ENCODE measurements around the gene TUBA3E. TPM values are rescaled to one million over a fixed set of nuclear protein-coding genes. Genes with fewer than 3 reads are reported as not detected.
"Not testable (repeated sequence)": the region's sequence is repeated elsewhere in the genome, so short reads cannot be mapped to it uniquely, and the experiment has no call there.

The TUBA3E gene
- total RNA-seq, result 10 to 100 TPM in 1 of 2 donors, not detected in 1; 32.6 TPM

DNA sequence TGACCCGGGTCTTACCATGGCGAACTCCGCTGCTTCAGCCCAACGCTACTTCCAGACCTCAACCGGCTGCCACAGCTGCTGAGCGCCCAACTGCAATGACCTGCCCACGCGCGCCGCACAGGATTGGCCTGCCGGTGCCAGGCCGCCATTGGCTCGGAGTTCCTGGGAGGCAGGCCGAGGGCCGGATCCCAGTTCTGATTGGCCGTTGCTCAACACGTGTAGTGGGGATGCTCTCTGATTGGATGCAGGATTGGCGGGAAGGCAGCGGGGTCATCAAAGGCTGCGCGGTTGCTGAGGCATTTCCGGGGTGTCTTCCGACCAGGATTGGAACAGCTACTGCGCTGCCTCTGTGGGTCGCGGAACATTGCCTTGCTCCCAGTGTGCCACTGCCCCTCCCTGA, at the start of gene TUBA3E:
Gene TUBA3E, minus strand, starts transcription at position 97 of the 400 bp plus-strand sequence. Its CDS starts 79 bp downstream, at position 18.
- no peaks in the 10 kb centered on the region for H3K27me3 ChIP-seq (replicated peaks; ENCODE audit: insufficient read depth)
- H3K36me3 ChIP-seq, result no peaks in the 10 kb centered on the region
- WGBS, result no CpG with 5 or more reads among the region's 26 CpGs
- H3K9me3 ChIP-seq, result no peaks in the 10 kb centered on the region
- H3K27ac ChIP-seq, result no peak within 1 kb of the TSS
- intact Hi-C loops (cut with DNase I), result no loop called here
- TF ChIP-seq, protein P1, sequence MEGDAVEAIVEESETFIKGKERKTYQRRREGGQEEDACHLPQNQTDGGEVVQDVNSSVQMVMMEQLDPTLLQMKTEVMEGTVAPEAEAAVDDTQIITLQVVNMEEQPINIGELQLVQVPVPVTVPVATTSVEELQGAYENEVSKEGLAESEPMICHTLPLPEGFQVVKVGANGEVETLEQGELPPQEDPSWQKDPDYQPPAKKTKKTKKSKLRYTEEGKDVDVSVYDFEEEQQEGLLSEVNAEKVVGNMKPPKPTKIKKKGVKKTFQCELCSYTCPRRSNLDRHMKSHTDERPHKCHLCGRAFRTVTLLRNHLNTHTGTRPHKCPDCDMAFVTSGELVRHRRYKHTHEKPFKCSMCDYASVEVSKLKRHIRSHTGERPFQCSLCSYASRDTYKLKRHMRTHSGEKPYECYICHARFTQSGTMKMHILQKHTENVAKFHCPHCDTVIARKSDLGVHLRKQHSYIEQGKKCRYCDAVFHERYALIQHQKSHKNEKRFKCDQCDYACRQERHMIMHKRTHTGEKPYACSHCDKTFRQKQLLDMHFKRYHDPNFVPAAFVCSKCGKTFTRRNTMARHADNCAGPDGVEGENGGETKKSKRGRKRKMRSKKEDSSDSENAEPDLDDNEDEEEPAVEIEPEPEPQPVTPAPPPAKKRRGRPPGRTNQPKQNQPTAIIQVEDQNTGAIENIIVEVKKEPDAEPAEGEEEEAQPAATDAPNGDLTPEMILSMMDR (IDR thresholded peaks at IDR 0.05), result no peak
- TF ChIP-seq POLR2A (IDR thresholded peaks at IDR 0.05) (no peak), POLR2AphosphoS5 (IDR thresholded peaks at IDR 0.05) (no peak)
- no peak within 1 kb of the TSS for H3K4me3 ChIP-seq
- H3K4me1 ChIP-seq (replicated peaks), result no peaks in the 10 kb centered on the region
- DNase-seq (ENCODE audit: low spot score), result no peak

DNA sequence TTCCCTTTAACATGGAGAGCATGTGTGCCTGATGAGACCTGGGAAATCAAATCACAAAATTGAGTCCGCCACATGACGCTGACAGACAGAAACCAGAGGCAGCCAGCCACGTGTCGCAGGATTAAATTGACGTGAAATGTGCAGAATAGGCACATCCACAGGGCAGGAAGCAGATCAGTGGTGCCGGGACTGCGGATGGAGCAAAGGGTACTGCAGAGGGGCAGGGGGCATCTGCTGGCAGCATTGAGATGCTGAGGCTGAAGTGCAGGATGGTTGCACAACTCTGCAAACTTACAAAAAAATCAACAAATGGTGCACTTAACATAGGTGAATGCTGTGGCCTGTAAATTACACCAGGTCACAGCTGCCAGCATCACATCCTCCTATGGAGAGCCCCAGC, 48.2 kb upstream of the TUBA3E start:
- WGBS, result 67% methylated on average over 7 of the region's 7 CpGs
- no peaks in the 10 kb centered on the region for H3K27me3 ChIP-seq (replicated peaks; ENCODE audit: insufficient read depth)

DNA sequence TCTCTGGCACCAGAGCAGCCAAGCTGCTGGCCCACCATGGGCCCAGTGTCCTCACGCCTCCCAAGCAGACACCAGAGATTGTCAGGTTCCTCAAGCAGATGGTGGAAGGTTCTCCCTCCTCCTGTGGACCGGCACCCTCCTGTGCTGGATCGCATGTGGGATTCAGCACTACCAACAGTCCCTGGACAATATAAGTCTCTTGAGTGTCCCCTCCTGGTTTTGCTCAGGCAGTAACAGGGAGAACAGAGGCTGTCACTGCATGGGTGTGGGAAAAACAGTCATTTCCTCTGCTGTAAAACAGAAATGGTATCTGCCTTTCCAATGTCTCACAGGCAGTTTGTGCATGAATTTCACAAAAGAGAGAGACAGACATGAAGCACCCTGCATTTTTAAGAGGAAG, 47.7 kb upstream of the TUBA3E start:
- TF ChIP-seq, protein P1 (IDR thresholded peaks at IDR 0.05), result no peak
- TF ChIP-seq POLR2AphosphoS5 (IDR thresholded peaks at IDR 0.05), result no peak
- TF ChIP-seq POLR2A (IDR thresholded peaks at IDR 0.05), result no peak
- intact Hi-C loops (cut with DNase I), result no loop called here
- no peak for DNase-seq (ENCODE audit: low spot score)
- no peaks in the 10 kb centered on the region for H3K9me3 ChIP-seq
- no peak overlapping the region for H3K4me3 ChIP-seq
- H3K36me3 ChIP-seq, result no peaks in the 10 kb centered on the region
- no peak overlapping the region for H3K27ac ChIP-seq
- H3K4me1 ChIP-seq (replicated peaks), result no peaks in the 10 kb centered on the region
- 80% methylated on average over 3 of the region's 3 CpGs for WGBS
- no peaks in the 10 kb centered on the region for H3K27me3 ChIP-seq (replicated peaks; ENCODE audit: insufficient read depth)

More for the DNA sequence above, 48.2 kb upstream of the TUBA3E start:
- Histone ChIP-seq H3K4me3 (no peak overlapping the region), H3K27ac (no peak overlapping the region), H3K36me3 (no peaks in the 10 kb centered on the region), H3K4me1 (replicated peaks) (no peaks in the 10 kb centered on the region), H3K9me3 (no peaks in the 10 kb centered on the region)
- TF ChIP-seq POLR2AphosphoS5 (IDR thresholded peaks at IDR 0.05), result no peak
- TF ChIP-seq, protein P1 (IDR thresholded peaks at IDR 0.05), result no peak
- no peak for TF ChIP-seq POLR2A (IDR thresholded peaks at IDR 0.05)
- DNase-seq (ENCODE audit: low spot score), result no peak
- intact Hi-C loops (cut with DNase I), result no loop called here

DNA sequence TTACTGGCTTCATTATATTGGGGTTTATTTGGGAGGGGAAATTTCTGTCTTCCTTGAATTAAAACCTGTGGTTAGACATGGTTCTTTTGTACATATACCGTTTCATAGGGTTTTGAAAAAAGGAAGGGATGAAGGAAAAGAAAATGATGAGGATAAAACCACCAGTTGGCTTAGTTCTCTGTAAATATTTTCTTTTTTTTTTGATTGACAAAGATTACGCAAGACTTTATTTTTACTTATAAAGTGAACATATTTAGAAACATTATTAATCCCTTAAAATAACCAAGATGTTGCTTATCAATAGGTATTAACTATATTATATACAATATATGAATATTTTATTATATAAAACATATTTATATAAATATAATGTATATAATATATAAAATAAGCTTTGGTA, 45.1 kb upstream of the TUBA3E start:
- 83% methylated on average over 2 of the region's 2 CpGs for WGBS
- H3K36me3 ChIP-seq, result no peaks in the 10 kb centered on the region
- no peak overlapping the region for H3K27ac ChIP-seq
- no peaks in the 10 kb centered on the region for H3K27me3 ChIP-seq (replicated peaks; ENCODE audit: insufficient read depth)
- no peak for DNase-seq (ENCODE audit: low spot score)
- no peaks in the 10 kb centered on the region for H3K9me3 ChIP-seq
- TF ChIP-seq, protein P1 (IDR thresholded peaks at IDR 0.05), result no peak
- TF ChIP-seq POLR2A (IDR thresholded peaks at IDR 0.05) (no peak), POLR2AphosphoS5 (IDR thresholded peaks at IDR 0.05) (no peak)
- no peaks in the 10 kb centered on the region for H3K4me1 ChIP-seq (replicated peaks)
- no peak overlapping the region for H3K4me3 ChIP-seq
- intact Hi-C loops (cut with DNase I), result no loop called here

DNA sequence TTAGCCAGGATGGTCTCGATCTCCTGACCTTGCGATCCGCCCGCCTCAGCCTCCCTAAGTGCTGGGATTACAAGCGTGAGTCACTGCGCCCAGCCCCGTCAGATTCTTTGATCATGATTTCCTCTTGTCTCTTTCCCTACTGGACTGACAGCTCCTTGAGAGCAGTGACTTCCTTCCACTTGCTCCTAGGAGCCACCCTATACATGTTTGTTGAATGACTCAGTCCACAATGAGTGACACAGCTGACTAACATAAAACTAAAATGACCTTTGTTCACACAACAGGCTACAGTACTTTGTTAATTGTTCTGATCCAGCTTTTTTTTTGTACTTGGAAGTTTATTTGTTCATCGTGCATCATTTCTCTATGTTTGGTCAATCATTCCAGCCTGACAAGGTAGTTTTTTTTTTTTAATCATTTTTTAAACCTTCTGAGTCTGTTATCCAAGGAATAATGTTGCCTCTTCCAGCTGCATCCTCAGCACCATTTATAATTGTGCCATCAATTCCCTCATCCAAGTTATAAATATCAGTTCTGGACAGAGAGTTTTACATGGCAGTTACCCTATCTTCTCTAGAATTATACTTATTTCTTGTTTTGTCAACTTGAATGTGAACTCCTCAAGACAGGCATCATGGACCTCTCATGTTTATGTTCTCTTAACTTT, 42.9 kb upstream of the TUBA3E start:
- Histone ChIP-seq H3K4me3 (no peak overlapping the region), H3K27me3 (replicated peaks; ENCODE audit: insufficient read depth) (no peaks in the 10 kb centered on the region), H3K9me3 (no peaks in the 10 kb centered on the region), H3K36me3 (no peaks in the 10 kb centered on the region), H3K27ac (no peak overlapping the region), H3K4me1 (replicated peaks) (no peaks in the 10 kb centered on the region)
- TF ChIP-seq, protein P1 (IDR thresholded peaks at IDR 0.05), result no peak
- TF ChIP-seq POLR2A (IDR thresholded peaks at IDR 0.05) (no peak), POLR2AphosphoS5 (IDR thresholded peaks at IDR 0.05) (no peak)
- 70% methylated on average over 8 of the region's 8 CpGs for WGBS
- DNase-seq (ENCODE audit: low spot score), result no peak
- intact Hi-C loops (cut with DNase I), result no loop called here

DNA sequence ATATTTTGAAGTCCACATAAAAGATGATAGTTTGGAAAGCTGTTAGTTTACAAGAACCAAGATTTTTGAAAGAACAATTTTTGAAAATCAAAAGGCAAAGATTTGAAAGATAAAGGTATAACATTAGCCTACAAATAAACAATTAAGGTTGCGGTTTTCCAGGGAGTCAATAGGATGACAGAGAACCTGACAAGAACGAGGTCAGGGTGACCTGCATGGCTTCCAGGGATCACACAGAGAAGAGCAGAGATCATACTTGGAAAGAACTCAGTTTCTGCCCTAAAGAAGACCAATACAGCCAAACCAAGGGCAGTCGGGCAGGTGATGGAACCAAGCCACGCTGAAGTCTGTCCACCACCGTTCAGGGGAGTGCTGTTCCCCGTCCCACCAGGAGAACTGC, 41.3 kb upstream of the TUBA3E start:
- H3K4me1 ChIP-seq (replicated peaks); intact Hi-C loops (cut with DNase I); DNase-seq (ENCODE audit: low spot score); H3K9me3 ChIP-seq; H3K27ac ChIP-seq; H3K36me3 ChIP-seq; H3K27me3 ChIP-seq (replicated peaks; ENCODE audit: insufficient read depth); H3K4me3 ChIP-seq: not testable (repeated sequence)
- WGBS, result 71% methylated on average over 6 of the region's 6 CpGs

DNA sequence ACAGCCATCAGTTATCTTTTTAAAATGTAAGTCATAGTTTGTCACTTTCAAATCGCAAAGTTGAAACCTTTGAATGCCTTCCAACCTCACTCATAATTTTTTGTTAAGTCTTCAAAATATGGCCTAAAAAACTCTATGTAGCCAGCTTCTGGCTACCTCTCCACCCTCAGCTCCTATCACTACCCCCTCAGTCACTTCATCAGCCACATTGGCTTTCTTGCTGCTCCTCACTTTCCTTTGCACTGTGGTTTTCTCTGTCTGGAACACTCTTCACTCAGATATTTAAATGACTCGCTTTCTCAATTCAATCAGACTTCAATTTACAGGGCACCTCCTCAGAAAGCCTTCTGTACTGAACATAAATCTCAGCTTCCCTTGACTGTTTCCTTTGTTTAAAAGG, 34.8 kb upstream of the TUBA3E start:
- H3K27me3 ChIP-seq (replicated peaks; ENCODE audit: insufficient read depth); H3K4me3 ChIP-seq; H3K9me3 ChIP-seq; H3K27ac ChIP-seq; H3K4me1 ChIP-seq (replicated peaks); DNase-seq (ENCODE audit: low spot score); H3K36me3 ChIP-seq; intact Hi-C loops (cut with DNase I): not testable (repeated sequence)
- WGBS, result 82% methylated on average over 2 of the region's 2 CpGs
